GM13976 (cell line): ENCODE measurements around the gene XAB2.

Source experiments
- DNase-seq: peaks from one replicate; pipeline ENCODE4 v3.0.0; 2012; ENCODE audit warnings: low spot score
- in situ Hi-C: fragments of 300-500 bp; cut with MboI; formaldehyde crosslinking; loops from one replicate; pipeline ENCODE4 v1.12.0; 2022; ENCODE audit warnings: low sequenced_read_pairs, mixed read lengths, inconsistent platforms; ENCODE audit not compliant: unreplicated experiment
- TF ChIP-seq, protein P1 (sequence below): IDR thresholded peaks from 2 replicates; pipeline ENCODE4 v1.5.1; 2012; ENCODE audit warnings: borderline replicate concordance, mild to moderate bottlenecking; ENCODE audit not compliant: insufficient read depth; ENCODE audit errors: extremely low read depth, missing control alignments, control extremely low read depth

Gene XAB2

DNA sequence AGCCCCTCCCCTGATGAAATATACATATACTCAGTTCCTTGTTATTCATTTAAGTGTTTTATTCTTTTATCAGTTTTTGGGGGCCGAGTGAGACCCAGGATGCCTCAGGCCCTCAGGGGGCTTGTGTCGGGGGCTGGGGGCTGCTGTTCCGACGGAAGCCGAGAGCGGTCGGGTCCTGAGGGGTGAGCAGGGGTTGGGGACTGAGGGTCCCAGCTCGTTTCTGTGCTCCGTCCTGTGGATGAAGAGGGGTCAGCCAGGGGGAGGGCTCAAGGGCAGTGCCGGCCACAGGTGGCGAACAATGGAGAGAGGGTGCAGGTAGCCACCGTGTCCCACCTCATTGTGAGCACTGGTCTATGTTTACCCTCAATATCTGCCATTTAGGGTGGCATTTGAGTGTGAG lies 2.2 kb upstream of the XAB2 start:
- TF ChIP-seq, protein P1, sequence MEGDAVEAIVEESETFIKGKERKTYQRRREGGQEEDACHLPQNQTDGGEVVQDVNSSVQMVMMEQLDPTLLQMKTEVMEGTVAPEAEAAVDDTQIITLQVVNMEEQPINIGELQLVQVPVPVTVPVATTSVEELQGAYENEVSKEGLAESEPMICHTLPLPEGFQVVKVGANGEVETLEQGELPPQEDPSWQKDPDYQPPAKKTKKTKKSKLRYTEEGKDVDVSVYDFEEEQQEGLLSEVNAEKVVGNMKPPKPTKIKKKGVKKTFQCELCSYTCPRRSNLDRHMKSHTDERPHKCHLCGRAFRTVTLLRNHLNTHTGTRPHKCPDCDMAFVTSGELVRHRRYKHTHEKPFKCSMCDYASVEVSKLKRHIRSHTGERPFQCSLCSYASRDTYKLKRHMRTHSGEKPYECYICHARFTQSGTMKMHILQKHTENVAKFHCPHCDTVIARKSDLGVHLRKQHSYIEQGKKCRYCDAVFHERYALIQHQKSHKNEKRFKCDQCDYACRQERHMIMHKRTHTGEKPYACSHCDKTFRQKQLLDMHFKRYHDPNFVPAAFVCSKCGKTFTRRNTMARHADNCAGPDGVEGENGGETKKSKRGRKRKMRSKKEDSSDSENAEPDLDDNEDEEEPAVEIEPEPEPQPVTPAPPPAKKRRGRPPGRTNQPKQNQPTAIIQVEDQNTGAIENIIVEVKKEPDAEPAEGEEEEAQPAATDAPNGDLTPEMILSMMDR: no peak
- no peak for DNase-seq
- in situ Hi-C loops: no loop called here

- TF ChIP-seq, protein P1: no peak
- in situ Hi-C loops: no loop called here
- no peak for DNase-seq
These were observed 595 bp downstream of the XAB2 start for GRCh38 chr19:7628589-7629311.

DNA sequence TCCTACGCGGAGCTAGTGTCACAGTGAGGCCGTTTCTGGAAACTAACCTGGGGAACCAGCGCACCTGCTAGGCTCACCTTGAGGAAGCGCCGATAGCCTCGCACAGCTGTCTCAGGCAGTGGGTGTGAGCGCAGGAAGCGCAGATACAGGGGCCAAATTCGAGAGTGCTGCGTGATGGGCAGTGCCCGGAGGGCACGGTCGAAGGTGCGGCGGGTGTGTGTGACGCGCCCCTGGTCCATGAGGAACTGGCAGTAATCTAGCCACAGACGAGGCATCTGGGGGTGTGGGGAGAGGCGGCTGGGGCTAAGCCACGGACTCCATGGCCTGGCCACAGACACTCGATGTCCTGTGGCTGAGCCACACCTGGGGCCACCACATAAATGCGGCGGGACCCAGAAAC lies 2.2 kb downstream of the XAB2 start:
- DNase-seq: no peak
- TF ChIP-seq, protein P1: no peak
- in situ Hi-C loops: no loop called here

GRCh38 chr19:7625763-7626372 lies 3.5 kb downstream of the XAB2 start:
- in situ Hi-C loops: no loop called here
- DNase-seq: no peak
- TF ChIP-seq, protein P1: no peak

DNA sequence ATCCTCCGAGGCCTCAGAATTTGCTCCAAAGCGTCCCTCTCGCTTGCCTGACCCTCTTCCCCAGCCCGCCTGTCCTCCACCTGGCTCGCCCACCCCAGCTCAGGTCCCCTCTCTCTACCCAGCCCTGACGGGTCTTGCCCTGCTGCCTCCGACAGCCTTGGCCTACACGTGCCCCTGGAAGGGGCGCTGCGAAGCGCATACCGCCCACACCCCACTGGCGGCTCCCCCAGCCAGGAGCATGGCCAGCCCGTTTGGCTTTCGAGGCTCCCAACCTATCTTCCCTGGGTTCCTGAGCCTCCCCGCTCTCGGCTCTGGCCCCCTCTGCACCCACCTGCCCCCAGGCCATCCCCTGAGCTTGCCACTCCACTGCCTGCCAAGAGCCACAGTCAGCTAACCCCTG lies 4.5 kb downstream of the XAB2 start:
- TF ChIP-seq, protein P1: no peak
- in situ Hi-C loops: no loop called here
- no peak for DNase-seq

- DNase-seq: no peak
- TF ChIP-seq, protein P1: no peak
- in situ Hi-C loops: no loop called here
These were observed 5.4 kb downstream of the XAB2 start for GRCh38 chr19:7623725-7624603.
